K562 (cell line): ENCODE measurements around the gene ARL11.
"Not testable (repeated sequence)": the region's sequence is repeated elsewhere in the genome, so short reads cannot be mapped to it uniquely, and the experiment has no call there.

ENCODE experiments used
- CHCHD3 ChIP-seq: fragments of 250-450 bp; sonication (Bioruptor Pico); IDR thresholded peaks from 2 replicates; pipeline ENCODE4 v2.1.2; 2022; ENCODE audit warnings: mild to moderate bottlenecking
- EZH2 ChIP-seq: IDR thresholded peaks from 2 replicates; pipeline ENCODE4 v1.6.1; 2012; ENCODE audit warnings: low read depth, mild to moderate bottlenecking, inconsistent platforms, low read length, borderline replicate concordance
- MAFF ChIP-seq: IDR thresholded peaks from 2 replicates; pipeline ENCODE4 v1.6.1; 2012; ENCODE audit warnings: low read length, improper control_type of control experiment
- NCOA1 ChIP-seq: fragments of 450-650 bp; IDR thresholded peaks from 2 replicates; pipeline ENCODE4 v1.6.1; 2016; ENCODE audit warnings: low read depth
- NFYB ChIP-seq: IDR thresholded peaks from 2 replicates; pipeline ENCODE4 v1.6.1; 2011; ENCODE audit warnings: mild to moderate bottlenecking, moderate library complexity; ENCODE audit not compliant: insufficient read length; ENCODE audit errors: extremely low read depth
- TAF7 ChIP-seq: fragments of 450-650 bp; IDR thresholded peaks from 2 replicates; pipeline ENCODE4 v1.6.1; 2016; ENCODE audit warnings: missing genetic modification characterization, missing compliant biosample characterization
- ZBTB7A ChIP-seq: IDR thresholded peaks from 2 replicates; pipeline ENCODE4 v1.6.1; 2011; ENCODE audit warnings: low read depth, mild to moderate bottlenecking, low read length, moderate library complexity, borderline replicate concordance; ENCODE audit not compliant: control insufficient read depth
- TF ChIP-seq, protein P1 (sequence below), 3 experiments: IDR thresholded peaks in 2 of 3; conservative IDR thresholded peaks in 1 of 3; 2 replicates each; pipeline ENCODE4 v1.5.1; 2011 to 2012; ENCODE audit warnings: low read length in 3 of 3, mild to moderate bottlenecking in 3 of 3, control low read depth in 2 of 3, improper control_type of control experiment in 1 of 3, inconsistent platforms in 1 of 3, low read depth in 1 of 3, mixed read lengths in 1 of 3, moderate library complexity in 1 of 3; ENCODE audit not compliant: insufficient read depth in 2 of 3
- TF ChIP-seq, protein P2 (sequence below), 2 experiments: fragments of 450-650 bp; formaldehyde crosslinking in 1 of 2; IDR thresholded peaks; 2 replicates each; pipeline versions ENCODE4 v1.4.0 to v1.6.1; 2014 to 2020; ENCODE audit warnings: mild to moderate bottlenecking in 2 of 2, borderline replicate concordance in 1 of 2, low read depth in 1 of 2
- TF ChIP-seq, protein P3 (sequence below): sonication (generic); formaldehyde crosslinking; IDR thresholded peaks from 2 replicates; pipeline ENCODE4 v1.9.0; 2022; ENCODE audit warnings: mild to moderate bottlenecking, missing genetic modification reagents
- TF ChIP-seq, protein P4 (sequence below): sonication (generic); formaldehyde crosslinking; IDR thresholded peaks from 2 replicates; pipeline ENCODE4 v1.8.1; 2023; ENCODE audit warnings: mild to moderate bottlenecking, missing genetic modification reagents

DNA sequence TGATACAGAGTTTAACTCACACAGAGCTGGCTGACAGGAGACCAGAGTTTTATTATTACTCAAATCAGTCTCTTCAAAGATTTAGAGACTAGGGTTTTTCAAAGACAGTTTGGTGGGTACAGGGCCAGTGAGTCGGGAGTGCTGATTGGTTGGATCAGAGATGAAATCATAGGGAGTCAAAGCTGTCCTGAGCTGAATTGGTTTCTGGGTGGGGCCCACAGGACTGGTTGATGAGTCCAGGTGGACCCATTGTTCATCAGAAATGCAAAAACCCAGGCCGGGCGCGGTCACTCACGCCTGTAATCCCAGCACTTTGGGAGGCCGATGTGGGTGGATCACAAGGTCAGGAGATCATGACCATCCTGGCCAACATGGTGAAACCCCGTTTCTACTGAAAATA, 25.7 kb upstream of the ARL11 start:
- TF ChIP-seq, protein P1, sequence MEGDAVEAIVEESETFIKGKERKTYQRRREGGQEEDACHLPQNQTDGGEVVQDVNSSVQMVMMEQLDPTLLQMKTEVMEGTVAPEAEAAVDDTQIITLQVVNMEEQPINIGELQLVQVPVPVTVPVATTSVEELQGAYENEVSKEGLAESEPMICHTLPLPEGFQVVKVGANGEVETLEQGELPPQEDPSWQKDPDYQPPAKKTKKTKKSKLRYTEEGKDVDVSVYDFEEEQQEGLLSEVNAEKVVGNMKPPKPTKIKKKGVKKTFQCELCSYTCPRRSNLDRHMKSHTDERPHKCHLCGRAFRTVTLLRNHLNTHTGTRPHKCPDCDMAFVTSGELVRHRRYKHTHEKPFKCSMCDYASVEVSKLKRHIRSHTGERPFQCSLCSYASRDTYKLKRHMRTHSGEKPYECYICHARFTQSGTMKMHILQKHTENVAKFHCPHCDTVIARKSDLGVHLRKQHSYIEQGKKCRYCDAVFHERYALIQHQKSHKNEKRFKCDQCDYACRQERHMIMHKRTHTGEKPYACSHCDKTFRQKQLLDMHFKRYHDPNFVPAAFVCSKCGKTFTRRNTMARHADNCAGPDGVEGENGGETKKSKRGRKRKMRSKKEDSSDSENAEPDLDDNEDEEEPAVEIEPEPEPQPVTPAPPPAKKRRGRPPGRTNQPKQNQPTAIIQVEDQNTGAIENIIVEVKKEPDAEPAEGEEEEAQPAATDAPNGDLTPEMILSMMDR (IDR thresholded peaks at IDR 0.05 in 2 of 3, conservative IDR thresholded peaks at IDR 0.05 in 1 of 3; ENCODE audit: insufficient read depth in 2 of 3, low read depth in 1 of 3, low read length in 3 of 3) = not testable (repeated sequence)
- TF ChIP-seq, protein P2, sequence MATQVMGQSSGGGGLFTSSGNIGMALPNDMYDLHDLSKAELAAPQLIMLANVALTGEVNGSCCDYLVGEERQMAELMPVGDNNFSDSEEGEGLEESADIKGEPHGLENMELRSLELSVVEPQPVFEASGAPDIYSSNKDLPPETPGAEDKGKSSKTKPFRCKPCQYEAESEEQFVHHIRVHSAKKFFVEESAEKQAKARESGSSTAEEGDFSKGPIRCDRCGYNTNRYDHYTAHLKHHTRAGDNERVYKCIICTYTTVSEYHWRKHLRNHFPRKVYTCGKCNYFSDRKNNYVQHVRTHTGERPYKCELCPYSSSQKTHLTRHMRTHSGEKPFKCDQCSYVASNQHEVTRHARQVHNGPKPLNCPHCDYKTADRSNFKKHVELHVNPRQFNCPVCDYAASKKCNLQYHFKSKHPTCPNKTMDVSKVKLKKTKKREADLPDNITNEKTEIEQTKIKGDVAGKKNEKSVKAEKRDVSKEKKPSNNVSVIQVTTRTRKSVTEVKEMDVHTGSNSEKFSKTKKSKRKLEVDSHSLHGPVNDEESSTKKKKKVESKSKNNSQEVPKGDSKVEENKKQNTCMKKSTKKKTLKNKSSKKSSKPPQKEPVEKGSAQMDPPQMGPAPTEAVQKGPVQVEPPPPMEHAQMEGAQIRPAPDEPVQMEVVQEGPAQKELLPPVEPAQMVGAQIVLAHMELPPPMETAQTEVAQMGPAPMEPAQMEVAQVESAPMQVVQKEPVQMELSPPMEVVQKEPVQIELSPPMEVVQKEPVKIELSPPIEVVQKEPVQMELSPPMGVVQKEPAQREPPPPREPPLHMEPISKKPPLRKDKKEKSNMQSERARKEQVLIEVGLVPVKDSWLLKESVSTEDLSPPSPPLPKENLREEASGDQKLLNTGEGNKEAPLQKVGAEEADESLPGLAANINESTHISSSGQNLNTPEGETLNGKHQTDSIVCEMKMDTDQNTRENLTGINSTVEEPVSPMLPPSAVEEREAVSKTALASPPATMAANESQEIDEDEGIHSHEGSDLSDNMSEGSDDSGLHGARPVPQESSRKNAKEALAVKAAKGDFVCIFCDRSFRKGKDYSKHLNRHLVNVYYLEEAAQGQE (IDR thresholded peaks at IDR 0.05; ENCODE audit: borderline replicate concordance) = not testable (repeated sequence)
- TF ChIP-seq, protein P2 (CRISPR knock-in tag; IDR thresholded peaks at IDR 0.05; ENCODE audit: low read depth) = not testable (repeated sequence)
- not testable (repeated sequence) for TF ChIP-seq CHCHD3; ZBTB7A; TAF7 (tag); EZH2; NFYB; MAFF; NCOA1
- TF ChIP-seq, protein P3, sequence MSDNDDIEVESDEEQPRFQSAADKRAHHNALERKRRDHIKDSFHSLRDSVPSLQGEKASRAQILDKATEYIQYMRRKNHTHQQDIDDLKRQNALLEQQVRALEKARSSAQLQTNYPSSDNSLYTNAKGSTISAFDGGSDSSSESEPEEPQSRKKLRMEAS (CRISPR knock-in tag) = not testable (repeated sequence)
- TF ChIP-seq, protein P4, sequence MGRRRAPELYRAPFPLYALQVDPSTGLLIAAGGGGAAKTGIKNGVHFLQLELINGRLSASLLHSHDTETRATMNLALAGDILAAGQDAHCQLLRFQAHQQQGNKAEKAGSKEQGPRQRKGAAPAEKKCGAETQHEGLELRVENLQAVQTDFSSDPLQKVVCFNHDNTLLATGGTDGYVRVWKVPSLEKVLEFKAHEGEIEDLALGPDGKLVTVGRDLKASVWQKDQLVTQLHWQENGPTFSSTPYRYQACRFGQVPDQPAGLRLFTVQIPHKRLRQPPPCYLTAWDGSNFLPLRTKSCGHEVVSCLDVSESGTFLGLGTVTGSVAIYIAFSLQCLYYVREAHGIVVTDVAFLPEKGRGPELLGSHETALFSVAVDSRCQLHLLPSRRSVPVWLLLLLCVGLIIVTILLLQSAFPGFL = not testable (repeated sequence)
